Medulla oblongata (tissue), 1 donor: ENCODE measurements around the gene OPA3.

Source experiments
- DNase-seq: peaks from one replicate; pipeline ENCODE4 v3.0.0-alpha.2; 2015; ENCODE audit errors: extremely low spot score

The OPA3 gene

DNA sequence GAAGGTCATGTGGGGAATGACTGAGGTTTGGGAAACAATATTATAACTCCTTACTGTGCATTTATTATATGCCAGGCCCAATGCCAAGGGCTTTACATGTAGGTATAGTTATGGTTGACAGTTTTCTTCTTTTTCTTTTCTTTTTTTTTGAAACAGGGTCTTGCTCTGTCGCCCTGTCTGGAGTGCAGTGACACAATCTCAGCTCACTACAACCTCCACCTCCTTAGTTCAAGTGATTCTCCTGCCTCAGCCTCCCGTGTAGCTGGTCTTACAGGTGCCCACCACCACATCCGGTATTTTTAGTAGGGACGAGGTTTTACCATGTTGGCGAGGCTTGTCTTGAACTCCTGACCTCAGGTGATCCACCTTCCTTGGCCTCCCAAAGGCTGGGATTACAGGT is 101.6 kb downstream of the OPA3 start:
- DNase-seq, result no peak

DNA sequence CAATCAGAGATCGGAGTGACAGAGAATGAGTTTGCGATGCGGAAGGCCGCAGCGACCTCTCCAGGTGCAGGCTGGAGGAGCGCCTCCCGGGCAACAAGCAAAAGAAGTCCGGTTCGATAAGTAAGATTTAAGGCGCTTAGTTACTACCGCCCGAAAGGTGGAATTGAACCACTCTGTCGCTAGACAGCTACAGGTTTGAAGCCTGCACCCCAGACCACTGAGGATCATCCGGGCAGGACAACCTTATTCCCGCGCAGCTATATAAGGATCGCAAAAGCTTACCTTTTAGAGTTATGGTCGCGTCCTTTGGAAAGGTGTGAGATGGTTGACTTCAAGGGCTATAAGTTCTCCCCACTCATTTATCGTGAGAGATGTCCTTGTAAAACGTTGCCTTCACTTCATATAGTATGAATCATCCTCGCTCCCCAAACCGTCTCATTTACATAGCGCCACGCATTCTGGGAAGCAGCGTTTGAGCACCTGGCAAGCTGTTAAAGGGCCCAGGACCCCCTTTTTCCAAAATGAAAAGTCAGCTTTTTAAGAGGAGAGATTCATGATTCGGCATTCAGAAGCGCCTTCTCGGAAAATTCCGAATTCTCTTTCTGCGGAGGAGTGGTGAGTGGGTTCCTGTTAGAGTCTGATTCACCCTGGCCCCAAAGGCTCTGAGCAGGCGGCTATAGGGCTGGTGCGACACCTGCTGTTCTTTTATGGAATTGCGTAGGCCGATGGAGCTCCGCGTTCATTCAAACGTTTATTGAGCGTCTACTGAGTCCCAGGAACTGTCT is 106.0 kb downstream of the OPA3 start:
- peak; percentile 92 for DNase-seq

DNA sequence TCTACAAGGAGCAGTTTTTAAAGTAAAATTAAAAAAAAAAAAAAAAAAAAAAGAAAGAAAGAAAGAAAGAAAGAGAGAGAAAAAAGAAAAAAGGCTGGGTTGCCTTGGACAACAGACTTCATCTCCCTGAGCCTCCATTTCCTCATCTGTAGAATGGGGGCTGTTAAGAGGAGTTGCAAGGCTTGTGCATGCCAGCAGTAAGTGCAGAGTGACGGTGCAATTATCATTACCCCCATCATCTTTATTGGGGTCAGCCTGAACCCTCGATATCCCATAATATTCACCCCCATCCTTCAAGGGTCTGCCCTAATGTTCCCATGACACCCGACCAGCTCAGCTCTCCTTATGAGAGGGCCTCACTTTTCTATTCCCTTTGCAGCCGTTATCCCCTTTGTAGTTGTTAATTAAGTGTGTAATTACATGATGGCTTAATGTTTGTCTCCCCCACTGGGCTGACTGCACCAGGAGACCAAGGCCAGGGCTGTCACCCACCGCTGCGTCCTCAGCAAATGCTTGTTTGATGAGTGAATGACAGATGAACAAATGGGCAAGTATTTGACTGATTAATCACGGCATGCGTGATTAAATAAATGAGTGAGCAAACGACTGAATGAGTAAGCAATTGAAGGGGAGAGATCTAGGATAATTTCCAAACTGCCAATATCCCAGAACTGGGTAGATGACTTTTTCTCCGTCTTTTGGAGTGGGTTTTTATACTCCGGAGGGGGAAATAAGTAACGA is 106.7 kb downstream of the OPA3 start:
- no peak for DNase-seq
